ENCODE data around the gene CYB561A3. TPM values are rescaled to one million over a fixed set of nuclear protein-coding genes. Genes with fewer than 3 reads are reported as not detected.

Gene CYB561A3
- total RNA-seq, 4 donors from 2014 or later, result 39.3 to 62.8 (median 49.7) TPM

DNA sequence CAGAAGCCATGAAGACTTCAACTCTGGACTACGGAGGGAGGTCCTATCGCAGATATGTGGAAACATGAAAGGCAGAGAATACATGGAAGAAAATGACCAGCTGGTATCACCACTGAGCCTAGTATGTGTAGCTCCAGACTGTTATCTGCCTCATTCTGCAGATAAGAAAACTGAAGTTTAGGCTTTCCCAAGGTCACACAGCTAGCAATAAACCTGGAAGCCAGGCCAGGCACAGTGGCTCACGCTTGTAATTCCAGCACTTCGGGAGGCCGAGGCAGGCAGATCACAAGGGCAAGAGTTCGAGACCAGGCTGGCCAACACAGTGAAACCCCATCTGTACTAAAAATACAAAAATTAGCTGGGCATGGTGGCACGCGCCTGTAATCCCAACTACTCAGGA is 50.9 kb downstream of the CYB561A3 start:
- TF ChIP-seq, protein P1, sequence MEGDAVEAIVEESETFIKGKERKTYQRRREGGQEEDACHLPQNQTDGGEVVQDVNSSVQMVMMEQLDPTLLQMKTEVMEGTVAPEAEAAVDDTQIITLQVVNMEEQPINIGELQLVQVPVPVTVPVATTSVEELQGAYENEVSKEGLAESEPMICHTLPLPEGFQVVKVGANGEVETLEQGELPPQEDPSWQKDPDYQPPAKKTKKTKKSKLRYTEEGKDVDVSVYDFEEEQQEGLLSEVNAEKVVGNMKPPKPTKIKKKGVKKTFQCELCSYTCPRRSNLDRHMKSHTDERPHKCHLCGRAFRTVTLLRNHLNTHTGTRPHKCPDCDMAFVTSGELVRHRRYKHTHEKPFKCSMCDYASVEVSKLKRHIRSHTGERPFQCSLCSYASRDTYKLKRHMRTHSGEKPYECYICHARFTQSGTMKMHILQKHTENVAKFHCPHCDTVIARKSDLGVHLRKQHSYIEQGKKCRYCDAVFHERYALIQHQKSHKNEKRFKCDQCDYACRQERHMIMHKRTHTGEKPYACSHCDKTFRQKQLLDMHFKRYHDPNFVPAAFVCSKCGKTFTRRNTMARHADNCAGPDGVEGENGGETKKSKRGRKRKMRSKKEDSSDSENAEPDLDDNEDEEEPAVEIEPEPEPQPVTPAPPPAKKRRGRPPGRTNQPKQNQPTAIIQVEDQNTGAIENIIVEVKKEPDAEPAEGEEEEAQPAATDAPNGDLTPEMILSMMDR (IDR thresholded peaks at IDR 0.05), result no peak
- TF ChIP-seq POLR2A (IDR thresholded peaks at IDR 0.05), result no peak
- no peak for DNase-seq
- Histone ChIP-seq H3K36me3 (peaks cover 82 to 96% of the 10 kb centered on the region in 2 donors), H3K27me3 (no peaks in the 10 kb centered on the region), H3K27ac (no peak overlapping the region), H3K9me3 (no peaks in the 10 kb centered on the region), H3K4me3 (replicated peaks in 1 of 3) (no peak overlapping the region), H3K4me1 (no peaks in the 10 kb centered on the region)
- WGBS, 2 donors, result 95 to 96% methylated on average over 8 of the region's 8 CpGs
- intact Hi-C loops (cut with DNase I), result no loop called here

DNA sequence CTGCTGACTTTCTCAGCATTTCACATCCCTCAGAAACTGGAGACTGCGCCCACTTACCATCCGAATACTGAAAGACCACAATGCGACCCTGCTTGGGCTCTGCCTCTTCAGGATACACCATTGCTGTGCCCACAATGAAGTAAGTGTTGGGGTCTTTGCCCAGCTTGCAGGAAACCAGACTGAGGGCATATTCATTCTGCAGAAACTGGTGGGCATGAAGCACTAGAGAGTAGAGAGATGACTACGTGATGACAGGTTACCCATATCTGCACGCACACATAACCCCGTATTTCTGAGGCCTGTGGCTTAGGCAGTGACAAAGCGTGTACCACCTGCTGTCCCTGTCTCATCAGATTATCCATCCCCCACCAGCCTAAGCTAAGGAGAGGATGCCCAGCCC is 51.9 kb downstream of the CYB561A3 start:
- intact Hi-C loops (cut with DNase I), result no loop called here
- Histone ChIP-seq H3K36me3 (peaks cover 77 to 96% of the 10 kb centered on the region in 2 donors), H3K27me3 (no peaks in the 10 kb centered on the region), H3K9me3 (no peaks in the 10 kb centered on the region), H3K4me3 (replicated peaks in 1 of 3) (no peak overlapping the region), H3K4me1 (no peaks in the 10 kb centered on the region), H3K27ac (no peak overlapping the region)
- TF ChIP-seq, protein P1 (IDR thresholded peaks at IDR 0.05), result no peak
- no peak for TF ChIP-seq POLR2A (IDR thresholded peaks at IDR 0.05)
- no peak for DNase-seq
- 92 to 98% methylated on average over 7 of the region's 7 CpGs for WGBS, 2 donors

DNA sequence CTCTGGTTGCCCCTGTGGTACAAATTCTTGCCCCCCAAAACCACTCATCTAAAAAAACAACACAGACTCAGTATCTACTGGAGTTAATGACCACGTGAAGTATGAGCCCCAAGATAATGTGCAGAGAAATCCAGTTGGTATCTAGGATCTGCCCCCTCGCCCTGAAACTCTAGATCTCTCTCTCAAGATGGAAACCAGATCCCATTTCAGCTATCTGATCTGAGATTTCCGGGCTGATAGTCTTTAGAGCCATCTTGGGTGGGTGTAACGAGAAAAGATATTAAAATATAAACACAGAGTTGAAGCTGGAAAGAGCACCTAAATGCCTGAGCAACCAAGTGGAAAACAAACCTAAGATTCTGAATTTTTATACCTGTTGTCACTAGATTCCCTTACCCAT is 52.5 kb downstream of the CYB561A3 start:
- intact Hi-C loops (cut with DNase I), result no loop called here
- Histone ChIP-seq H3K4me1 (no peaks in the 10 kb centered on the region), H3K27ac (no peak overlapping the region), H3K36me3 (peaks cover 78 to 90% of the 10 kb centered on the region in 2 donors), H3K4me3 (replicated peaks in 1 of 3) (no peak overlapping the region), H3K27me3 (no peaks in the 10 kb centered on the region), H3K9me3 (no peaks in the 10 kb centered on the region)
- TF ChIP-seq, protein P1 (IDR thresholded peaks at IDR 0.05), result no peak
- no peak for TF ChIP-seq POLR2A (IDR thresholded peaks at IDR 0.05)
- WGBS, 2 donors, result 88 to 90% methylated on average over 4 of the region's 4 CpGs
- no peak for DNase-seq

GRCh38 chr11:61307354-61307753 is 54.3 kb downstream of the CYB561A3 start:
- TF ChIP-seq, protein P1 (IDR thresholded peaks at IDR 0.05), result no peak
- no peak for TF ChIP-seq POLR2A (IDR thresholded peaks at IDR 0.05)
- Histone ChIP-seq H3K9me3 (no peaks in the 10 kb centered on the region), H3K27me3 (no peaks in the 10 kb centered on the region), H3K4me1 (no peaks in the 10 kb centered on the region), H3K36me3 (peaks cover 78 to 89% of the 10 kb centered on the region in 2 donors), H3K27ac (no peak overlapping the region), H3K4me3 (replicated peaks in 1 of 3) (no peak overlapping the region)
- WGBS, 2 donors, result 79 to 94% methylated on average over 1 of the region's 1 CpG
- intact Hi-C loops (cut with DNase I), result no loop called here
- DNase-seq, result no peak

GRCh38 chr11:61306221-61306620 is 55.5 kb downstream of the CYB561A3 start:
- peaks cover 79 to 89% of the 10 kb centered on the region in 2 donors for H3K36me3 ChIP-seq
- intact Hi-C loops (cut with DNase I), result no loop called here
- no peak overlapping the region for H3K4me3 ChIP-seq (replicated peaks in 1 of 3)
- no peak for TF ChIP-seq POLR2A (IDR thresholded peaks at IDR 0.05)
- TF ChIP-seq, protein P1 (IDR thresholded peaks at IDR 0.05), result no peak
- H3K9me3 ChIP-seq, result no peaks in the 10 kb centered on the region
- no peaks in the 10 kb centered on the region for H3K27me3 ChIP-seq
- WGBS, 2 donors, result 84 to 97% methylated on average over 1 of the region's 1 CpG
- no peak for DNase-seq
- H3K4me1 ChIP-seq, result no peaks in the 10 kb centered on the region
- no peak overlapping the region for H3K27ac ChIP-seq
